Colonic mucosa (tissue), 4 donors: Measurements from ENCODE around the gene STARD13. TPM values are rescaled to one million over a fixed set of nuclear protein-coding genes. Genes with fewer than 3 reads are reported as not detected.

ENCODE experiments used
- DNase-seq: peaks from one replicate; pipeline ENCODE4 v3.0.0-alpha.2; 2020
- H3K27ac ChIP-seq: fragments of 200-600 bp; one replicate; pipeline ENCODE4 v1.8.0; 2021
- H3K27me3 ChIP-seq: fragments of 200-600 bp; one replicate; pipeline ENCODE4 v1.8.0; 2021
- H3K36me3 ChIP-seq: fragments of 200-600 bp; one replicate; pipeline ENCODE4 v1.8.0; 2021
- H3K4me1 ChIP-seq: fragments of 200-600 bp; one replicate; pipeline ENCODE4 v1.8.0; 2021; ENCODE audit warnings: mild to moderate bottlenecking
- H3K4me3 ChIP-seq: fragments of 200-600 bp; one replicate; pipeline ENCODE4 v1.8.0; 2021
- H3K9ac ChIP-seq, 2 donors: one replicate each; pipeline ENCODE4 v1.7.0; 2013; ENCODE audit warnings: control low read depth in 2 of 2, low read depth in 2 of 2, low read length in 2 of 2
- H3K9me3 ChIP-seq: fragments of 200-600 bp; one replicate; pipeline ENCODE4 v1.8.0; 2021
- intact Hi-C: fragments of 100-400 bp; cut with DNase I; formaldehyde crosslinking; loops from one replicate; pipeline ENCODE4 v1.14.1; 2022
- total RNA-seq, 2 donors: library from RNA; stranded (reverse); fragmentation: NEBNext Ultra II Directional in 1 of 2; extraction: Animal tissue kit (Norgen Biotek cat#: 25700) in 1 of 2; gene quantifications; one replicate each; pipeline ENCODE4 v1.2.1, GENCODE V29; 2021
- TF ChIP-seq, protein P1 (sequence below): fragments of 200-600 bp; IDR thresholded peaks from one replicate; pipeline ENCODE4 v1.8.0; 2022; ENCODE audit warnings: antibody characterized with exemption, mild to moderate bottlenecking
- donor health status: healthy.
- donor health status: DM: no; HTN: no; CAD: no.
- donor health status: DM: no; HTN: no; CAD: no.

The STARD13 gene
- total RNA-seq, 2 donors from 2014 or later, result 21.3 to 30.2 TPM

DNA sequence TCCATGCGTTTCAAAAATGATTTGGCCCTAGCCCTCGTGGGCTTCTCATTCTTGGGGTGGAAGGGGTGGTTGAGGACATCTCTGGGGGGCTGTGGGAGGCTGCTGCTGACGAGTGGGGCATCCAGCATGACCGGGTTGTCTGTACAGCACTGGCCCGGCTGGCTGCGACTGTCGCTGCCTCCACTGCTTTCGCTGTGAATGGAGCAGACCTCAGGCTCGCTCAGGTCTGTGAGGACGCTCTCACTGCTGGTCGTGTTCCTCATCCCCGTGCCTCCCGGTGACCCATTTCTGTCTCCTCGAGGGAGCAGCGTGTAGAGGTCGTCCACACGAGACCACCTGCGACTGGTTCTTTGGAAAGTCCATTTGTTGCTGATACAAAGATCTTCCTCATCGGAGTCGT is 155.7 kb downstream of the STARD13 start:
- DNase-seq, result no peak
- no peaks in the 10 kb centered on the region for H3K9me3 ChIP-seq
- no peaks in the 10 kb centered on the region for H3K36me3 ChIP-seq
- H3K9ac ChIP-seq, result no peak overlapping the region
- intact Hi-C loops, result no loop called here
- no peaks in the 10 kb centered on the region for H3K27me3 ChIP-seq
- H3K4me1 ChIP-seq, result no peaks in the 10 kb centered on the region
- no peak overlapping the region for H3K27ac ChIP-seq
- H3K4me3 ChIP-seq, result no peak overlapping the region
- TF ChIP-seq, protein P1, sequence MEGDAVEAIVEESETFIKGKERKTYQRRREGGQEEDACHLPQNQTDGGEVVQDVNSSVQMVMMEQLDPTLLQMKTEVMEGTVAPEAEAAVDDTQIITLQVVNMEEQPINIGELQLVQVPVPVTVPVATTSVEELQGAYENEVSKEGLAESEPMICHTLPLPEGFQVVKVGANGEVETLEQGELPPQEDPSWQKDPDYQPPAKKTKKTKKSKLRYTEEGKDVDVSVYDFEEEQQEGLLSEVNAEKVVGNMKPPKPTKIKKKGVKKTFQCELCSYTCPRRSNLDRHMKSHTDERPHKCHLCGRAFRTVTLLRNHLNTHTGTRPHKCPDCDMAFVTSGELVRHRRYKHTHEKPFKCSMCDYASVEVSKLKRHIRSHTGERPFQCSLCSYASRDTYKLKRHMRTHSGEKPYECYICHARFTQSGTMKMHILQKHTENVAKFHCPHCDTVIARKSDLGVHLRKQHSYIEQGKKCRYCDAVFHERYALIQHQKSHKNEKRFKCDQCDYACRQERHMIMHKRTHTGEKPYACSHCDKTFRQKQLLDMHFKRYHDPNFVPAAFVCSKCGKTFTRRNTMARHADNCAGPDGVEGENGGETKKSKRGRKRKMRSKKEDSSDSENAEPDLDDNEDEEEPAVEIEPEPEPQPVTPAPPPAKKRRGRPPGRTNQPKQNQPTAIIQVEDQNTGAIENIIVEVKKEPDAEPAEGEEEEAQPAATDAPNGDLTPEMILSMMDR, result no peak

DNA sequence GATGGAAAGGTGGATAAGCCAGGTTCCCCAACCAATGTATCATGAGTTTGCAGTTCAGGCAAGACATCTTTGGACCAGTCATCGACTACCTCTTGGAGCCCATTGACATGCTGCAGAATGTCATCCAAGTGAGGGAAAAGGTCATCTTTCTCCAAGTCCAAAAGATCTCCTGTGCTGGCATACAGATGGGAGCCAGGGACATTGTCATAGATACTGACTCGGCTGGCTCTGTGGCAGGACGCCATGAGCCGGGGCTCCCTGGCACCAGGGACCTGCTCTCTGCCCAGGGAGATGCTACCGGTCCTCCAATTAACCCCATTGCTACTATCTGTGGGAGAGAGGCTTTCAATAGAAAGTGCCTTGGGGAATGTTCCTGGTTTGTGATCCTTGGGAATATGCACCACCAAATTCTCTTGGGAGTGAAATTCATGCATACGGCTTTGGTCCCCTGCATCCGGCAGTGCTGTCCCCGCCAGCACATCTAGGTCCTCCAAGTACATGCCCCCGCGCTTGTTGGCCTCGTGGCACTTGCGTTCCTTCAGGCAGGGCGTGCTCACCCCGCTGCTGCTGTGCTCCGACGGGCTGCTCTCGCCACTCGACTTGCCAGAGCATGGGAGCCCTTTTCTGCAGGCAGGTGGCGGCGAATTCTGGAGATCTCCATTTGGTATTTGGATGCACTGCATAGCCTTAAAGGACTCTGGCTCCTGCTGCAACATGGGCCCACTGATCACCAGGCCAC is 156.3 kb downstream of the STARD13 start:
- DNase-seq, result no peak
- Histone ChIP-seq H3K9ac (no peak overlapping the region), H3K27me3 (no peaks in the 10 kb centered on the region), H3K9me3 (no peaks in the 10 kb centered on the region), H3K4me3 (no peak overlapping the region), H3K36me3 (no peaks in the 10 kb centered on the region), H3K27ac (no peak overlapping the region), H3K4me1 (no peaks in the 10 kb centered on the region)
- intact Hi-C loops, result no loop called here
- TF ChIP-seq, protein P1, result no peak

DNA sequence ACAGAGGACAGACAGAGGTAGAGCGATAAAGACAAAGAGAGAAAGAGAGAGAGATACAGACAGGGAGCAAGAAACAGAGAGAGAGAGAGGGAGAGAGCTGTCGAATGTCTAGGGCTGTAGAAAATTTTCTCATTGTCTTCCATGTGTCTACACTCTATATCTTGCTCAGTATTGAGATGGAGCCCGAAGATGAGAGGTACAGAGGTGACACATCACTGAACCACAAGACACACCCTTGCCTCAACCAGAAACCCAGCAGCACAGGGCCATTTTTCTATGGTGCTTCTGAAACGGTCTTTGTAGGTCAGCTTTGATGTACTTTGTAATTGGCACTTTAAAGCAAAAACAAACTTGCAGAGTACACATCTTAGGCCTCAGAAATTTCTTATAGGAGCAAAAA is 157.4 kb downstream of the STARD13 start:
- H3K9me3 ChIP-seq, result no peaks in the 10 kb centered on the region
- H3K4me3 ChIP-seq, result no peak overlapping the region
- no peaks in the 10 kb centered on the region for H3K27me3 ChIP-seq
- no peak overlapping the region for H3K27ac ChIP-seq
- TF ChIP-seq, protein P1, result no peak
- intact Hi-C loops, result no loop called here
- no peak overlapping the region for H3K9ac ChIP-seq
- DNase-seq, result no peak
- no peaks in the 10 kb centered on the region for H3K36me3 ChIP-seq
- H3K4me1 ChIP-seq, result no peaks in the 10 kb centered on the region

DNA sequence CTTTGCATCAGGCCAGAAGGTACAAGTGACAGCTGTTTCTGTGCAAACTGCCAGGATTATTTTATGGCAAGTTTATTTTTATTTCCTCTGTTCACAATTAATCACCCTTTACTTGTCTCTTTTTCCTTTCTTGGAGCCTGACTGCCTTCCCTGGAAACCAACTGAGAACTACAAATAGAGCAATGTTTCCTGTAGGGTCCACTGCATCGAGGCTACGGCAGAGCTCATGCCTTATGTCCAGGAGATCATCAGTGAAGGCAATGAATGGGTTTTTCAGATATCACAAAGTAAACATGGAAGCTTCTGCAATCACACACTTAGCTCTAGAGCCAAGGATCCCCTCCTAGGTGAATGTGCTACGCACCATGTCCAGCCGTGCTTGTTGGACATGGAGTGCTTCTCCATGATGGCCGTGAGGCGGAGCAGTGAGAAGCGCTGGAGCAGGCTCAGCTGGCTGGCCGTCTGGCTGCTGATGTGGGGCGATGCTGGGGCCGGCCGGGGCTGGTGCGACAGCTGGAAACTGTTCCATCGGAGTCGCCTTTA is 158.5 kb downstream of the STARD13 start:
- H3K27ac ChIP-seq, result peak overlapping the region; percentile 20
- TF ChIP-seq, protein P1, result no peak
- no peak for DNase-seq
- H3K9ac ChIP-seq, result no peak overlapping the region
- intact Hi-C loops, result no loop called here
- no peaks in the 10 kb centered on the region for H3K36me3 ChIP-seq
- no peak overlapping the region for H3K4me3 ChIP-seq
- H3K9me3 ChIP-seq, result no peaks in the 10 kb centered on the region
- H3K4me1 ChIP-seq, result no peaks in the 10 kb centered on the region
- H3K27me3 ChIP-seq, result no peaks in the 10 kb centered on the region

DNA sequence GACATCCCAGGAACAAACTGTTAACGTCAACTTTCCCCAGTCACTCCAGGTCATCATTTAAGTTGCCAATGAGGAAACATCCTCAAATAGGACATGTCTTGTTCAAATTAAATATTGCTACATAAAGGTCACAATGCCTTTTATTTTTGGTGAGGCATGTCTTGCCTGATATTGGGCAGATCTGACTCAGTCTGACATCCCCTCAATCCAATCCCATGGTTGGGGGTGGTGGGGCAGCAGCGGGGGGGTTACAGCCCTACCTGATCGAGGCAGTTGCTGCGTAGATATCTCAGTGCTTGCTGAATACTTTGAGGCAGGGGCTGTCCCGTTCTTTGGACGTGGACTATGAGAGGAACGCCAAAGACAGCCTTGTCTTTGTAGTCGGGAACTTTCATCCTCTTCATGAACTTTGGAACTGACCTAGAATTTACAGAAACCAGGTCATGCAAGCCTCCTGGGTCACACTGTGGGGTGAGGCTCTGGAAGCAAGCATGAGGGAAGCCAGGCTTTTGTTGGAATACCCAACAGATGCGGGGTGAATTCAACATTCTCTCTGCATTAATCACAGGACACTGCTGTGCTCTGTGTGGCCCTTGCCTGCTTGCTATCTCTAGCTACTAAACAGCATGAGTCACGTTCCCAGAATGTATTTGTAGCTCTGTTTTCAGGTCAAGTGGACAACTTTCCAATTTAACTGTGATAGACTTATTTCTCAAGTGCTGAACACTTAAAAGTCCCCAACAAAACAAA is 159.6 kb downstream of the STARD13 start:
- Histone ChIP-seq H3K4me1 (no peaks in the 10 kb centered on the region), H3K4me3 (no peak overlapping the region), H3K27ac (peak overlapping the region; percentile 11), H3K27me3 (no peaks in the 10 kb centered on the region), H3K9ac (no peak overlapping the region), H3K36me3 (no peaks in the 10 kb centered on the region), H3K9me3 (no peaks in the 10 kb centered on the region)
- TF ChIP-seq, protein P1, result no peak
- intact Hi-C loops, result no loop called here
- DNase-seq, result no peak
